Measurements from ENCODE around the gene SLC66A3.

SLC66A3 gene

GRCh38 chr2:11174222-11174621 lies 19.0 kb downstream of the SLC66A3 start:
- no peak for TF ChIP-seq CTCF (IDR thresholded peaks at IDR 0.05; ENCODE audit: low read depth, low read length)
- Histone ChIP-seq H3K27me3 (no peaks in the 10 kb centered on the region), H3K9me3 (no peaks in the 10 kb centered on the region), H3K4me3 (ENCODE audit: low read depth, low read length) (no peak overlapping the region), H3K36me3 (no peaks in the 10 kb centered on the region), H3K4me1 (peaks cover 10% of the 10 kb centered on the region)
- DNase-seq, result no peak

GRCh38 chr2:11175293-11175795 lies 20.1 kb downstream of the SLC66A3 start:
- H3K36me3 ChIP-seq, result no peaks in the 10 kb centered on the region
- peaks cover 10% of the 10 kb centered on the region for H3K4me1 ChIP-seq
- no peak overlapping the region for H3K4me3 ChIP-seq (ENCODE audit: low read depth, low read length)
- no peaks in the 10 kb centered on the region for H3K9me3 ChIP-seq
- H3K27me3 ChIP-seq, result no peaks in the 10 kb centered on the region
- no peak for TF ChIP-seq CTCF (IDR thresholded peaks at IDR 0.05; ENCODE audit: low read depth, low read length)
- DNase-seq, result no peak

DNA sequence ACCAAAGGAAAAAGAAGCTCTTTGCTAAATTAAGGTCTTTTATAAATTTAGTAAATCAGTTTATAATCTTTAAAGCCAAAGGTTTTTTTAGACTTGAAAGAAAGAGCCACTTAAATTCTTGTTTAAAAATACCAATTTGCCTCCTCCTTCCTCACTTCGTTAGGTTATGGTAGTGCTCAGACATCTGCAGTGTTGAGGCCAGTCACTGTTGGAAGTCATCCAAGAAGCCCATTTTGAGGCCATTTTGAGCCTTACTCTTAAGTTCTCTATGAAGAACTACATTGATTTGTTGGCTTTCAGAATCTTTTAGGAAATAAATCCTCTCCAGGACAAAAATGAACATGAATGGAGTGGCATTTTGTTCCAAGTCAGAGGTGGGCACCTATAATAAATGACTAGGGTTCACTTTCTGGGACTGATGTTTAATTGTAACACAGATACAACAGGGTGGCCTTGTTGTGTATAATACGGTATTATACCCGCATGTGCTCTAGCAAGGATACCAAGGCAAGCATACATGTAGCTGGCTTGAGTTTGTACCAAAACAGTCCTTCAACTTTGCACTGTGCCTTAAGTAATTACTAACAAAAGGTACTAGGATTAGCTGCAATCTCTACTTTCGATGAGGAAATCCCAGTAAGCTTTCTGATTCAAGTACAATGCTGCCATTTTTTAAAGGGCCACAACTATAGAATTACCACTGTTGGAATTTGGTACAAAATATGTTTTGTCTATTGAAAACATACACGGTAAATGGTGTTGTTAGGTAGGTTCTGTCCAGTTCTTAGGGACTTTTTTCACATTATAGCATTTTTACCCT lies 22.8 kb downstream of the SLC66A3 start:
- H3K4me1 ChIP-seq, result peaks cover 10% of the 10 kb centered on the region
- peak; percentile 42 for DNase-seq
- H3K36me3 ChIP-seq, result no peaks in the 10 kb centered on the region; the same call in 1 of the 2 replicates
- TF ChIP-seq CTCF (IDR thresholded peaks at IDR 0.05; ENCODE audit: low read depth, low read length), result no peak
- no peaks in the 10 kb centered on the region for H3K27me3 ChIP-seq
- no peaks in the 10 kb centered on the region for H3K9me3 ChIP-seq
- H3K4me3 ChIP-seq (ENCODE audit: low read depth, low read length), result no peak overlapping the region

- TF ChIP-seq CTCF (IDR thresholded peaks at IDR 0.05; ENCODE audit: low read depth, low read length), result no peak
These were observed 23.9 kb downstream of the SLC66A3 start for GRCh38 chr2:11179196-11179595.

GRCh38 chr2:11179899-11180298 lies 24.6 kb downstream of the SLC66A3 start:
- no peak for TF ChIP-seq CTCF (IDR thresholded peaks at IDR 0.05; ENCODE audit: low read depth, low read length)
- Histone ChIP-seq H3K36me3 (no peaks in the 10 kb centered on the region; the same call in 1 of the 2 replicates), H3K4me3 (ENCODE audit: low read depth, low read length) (no peak overlapping the region), H3K4me1 (peaks cover 10% of the 10 kb centered on the region), H3K27me3 (no peaks in the 10 kb centered on the region), H3K9me3 (no peaks in the 10 kb centered on the region)
- no peak for DNase-seq

More at GRCh38 chr2:11179196-11179595, 23.9 kb downstream of the SLC66A3 start:
- H3K4me1 ChIP-seq, result peaks cover 10% of the 10 kb centered on the region
- H3K27me3 ChIP-seq, result no peaks in the 10 kb centered on the region
- no peak for DNase-seq
- H3K36me3 ChIP-seq, result no peaks in the 10 kb centered on the region; the same call in 1 of the 2 replicates
- no peaks in the 10 kb centered on the region for H3K9me3 ChIP-seq
- no peak overlapping the region for H3K4me3 ChIP-seq (ENCODE audit: low read depth, low read length)

DNA sequence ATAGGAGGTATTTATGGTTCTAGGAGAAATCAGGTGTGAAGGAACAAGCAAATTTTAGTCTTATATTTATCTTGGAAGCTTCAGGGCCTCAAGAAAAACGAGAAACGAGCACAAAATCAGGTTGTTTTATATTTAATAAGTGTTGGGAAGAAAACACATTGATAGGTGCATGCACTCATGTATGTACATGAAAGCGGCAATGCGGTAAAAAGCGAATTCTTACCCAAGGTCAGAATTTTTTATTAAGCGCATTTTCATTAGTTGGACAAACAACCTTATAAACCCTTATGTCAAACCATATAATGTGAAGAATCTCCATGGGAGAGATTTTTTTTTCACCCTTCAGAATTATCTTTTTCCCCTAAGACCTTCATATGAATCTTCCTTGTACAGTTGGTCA lies 25.4 kb downstream of the SLC66A3 start:
- no peak for DNase-seq
- Histone ChIP-seq H3K27me3 (no peaks in the 10 kb centered on the region), H3K4me3 (ENCODE audit: low read depth, low read length) (no peak overlapping the region), H3K9me3 (no peaks in the 10 kb centered on the region), H3K4me1 (peaks cover 7% of the 10 kb centered on the region), H3K36me3 (no peaks in the 10 kb centered on the region; the same call in 1 of the 2 replicates)
- TF ChIP-seq CTCF (IDR thresholded peaks at IDR 0.05; ENCODE audit: low read depth, low read length), result no peak

Data from BE2C (cell line).